Heart left ventricle (tissue), 16 donors: Measurements from ENCODE around the gene NEU3. TPM values are rescaled to one million over a fixed set of nuclear protein-coding genes. Genes with fewer than 3 reads are reported as not detected.
"Not testable (repeated sequence)": the region's sequence is repeated elsewhere in the genome, so short reads cannot be mapped to it uniquely, and the experiment has no call there.

ENCODE experiments used
- ATAC-seq, 4 donors: fragments of 200-7000 bp; cut with Tn5 transposase; one replicate each; pipeline ENCODE4 v1.9.1; 2020 to 2022; ENCODE audit warnings: moderate library complexity in 4 of 4, mild to moderate bottlenecking in 3 of 4, moderate number of reproducible peaks in 1 of 4
- DNase-seq, 5 donors: peaks; one replicate each; pipeline ENCODE4 v3.0.0-alpha.2; 2020
- H3K27ac ChIP-seq, 12 donors: fragments of 200-600 bp; sonication (generic) in 4 of 12; one replicate each; pipeline versions ENCODE4 v1.5.0 to v1.8.0; 2016 to 2022; ENCODE audit warnings: mild to moderate bottlenecking in 2 of 12
- H3K27me3 ChIP-seq, 9 donors: fragments of 200-600 bp; sonication (generic) in 2 of 9; one replicate each; pipeline versions ENCODE4 v1.5.1 to v1.8.0; 2016 to 2022; ENCODE audit warnings: mild to moderate bottlenecking in 3 of 9
- H3K36me3 ChIP-seq, 9 donors: fragments of 200-600 bp; sonication (generic) in 2 of 9; one replicate each; pipeline versions ENCODE4 v1.5.0 to v1.8.0; 2018 to 2022; ENCODE audit warnings: mild to moderate bottlenecking in 2 of 9
- H3K4me1 ChIP-seq, 12 donors: fragments of 200-600 bp; sonication (generic) in 4 of 12; one replicate each; pipeline versions ENCODE4 v1.5.0 to v1.8.0; 2016 to 2022; ENCODE audit warnings: mild to moderate bottlenecking in 3 of 12
- H3K4me3 ChIP-seq, 12 donors: fragments of 200-600 bp; sonication (generic) in 4 of 12; one replicate each; pipeline versions ENCODE4 v1.5.0 to v1.8.0; 2017 to 2022; ENCODE audit warnings: mild to moderate bottlenecking in 9 of 12, moderate library complexity in 4 of 12
- H3K9me3 ChIP-seq, 12 donors: fragments of 200-600 bp; sonication (generic) in 4 of 12; one replicate each; pipeline versions ENCODE4 v1.5.0 to v1.8.0; 2016 to 2022; ENCODE audit warnings: mild to moderate bottlenecking in 1 of 12
- POLR2A ChIP-seq, 2 donors: fragments of 450-650 bp; IDR thresholded peaks; one replicate each; pipeline ENCODE4 v1.6.1; 2017; ENCODE audit warnings: antibody characterized with exemption in 2 of 2, mild to moderate bottlenecking in 2 of 2, moderate library complexity in 2 of 2
- WGBS, 4 donors: extraction: QIAGEN DNeasy Blood & Tissue Kit in 2 of 4; methylation state at CpG; one replicate each; pipeline versions ENCODE4 v1.1.5 to v1.1.7; 2013 to 2018; 5-methylcytosine and 5-hydroxymethylcytosine counted together
- intact Hi-C, 10 donors: fragments of 100-400 bp; cut with DNase I; formaldehyde crosslinking; loops; one replicate each; pipeline versions ENCODE4 v1.11.1 to v1.14.2; 2022
- polyA plus RNA-seq, 2 donors: library from polyadenylated mRNA; stranded (reverse); fragments of 200-250 nt; gene quantifications; one replicate each; pipeline ENCODE4 v1.2.3, GENCODE V29; 2013
- total RNA-seq, 9 donors: library from RNA; depleted of rRNA in 2 of 9; stranded (reverse); fragments of >200 nt in 2 of 9; fragmentation: NEBNext Ultra II Directional in 3 of 9; extraction: Animal tissue kit (Norgen Biotek cat#: 25700) in 3 of 9; gene quantifications; one replicate each; pipeline versions ENCODE4 v1.1.0 to v1.2.4, GENCODE V29; 2016 to 2023
- TF ChIP-seq, protein P1 (sequence below), 12 donors: fragments of 200-600 bp; sonication (generic) in 4 of 12; IDR thresholded peaks; one replicate each; pipeline versions ENCODE4 v1.5.0 to v1.8.0; 2018 to 2022; ENCODE audit warnings: antibody characterized with exemption in 12 of 12, mild to moderate bottlenecking in 5 of 12
- donor health status: ischemic (EF 13 %, LVEDD 7.1; RV severe dilation, severe dysfunction).
- donor health status: healthy with polysubstance abuse.
- donor health status: DM: no; HTN: yes; CAD: no.
- donor health status: DM: no; HTN: no; CAD: no.
- donor health status: ischemic (EF 25% LVEDD 6.9; RV normal size, moderate dysfunction).
- donor health status: ischemic (EF 25% LVEDD 5.7; RV mildly dilated, moderate dysfunction).
- donor health status: healthy.
- donor health status: DM: yes; HTN: yes; CAD: no.
- donor health status: ischemic (EF 35%, LVEDD 5.7; RV mildly dilated, moderate dysfunction).
- donor health status: nonischemic (EF 11% LVEDD 7.7; RV severe dilation, severe dysfunction).
- donor health status: DM: yes; HTN: yes; CAD: no.
- donor health status: PGD.
- donor health status: ischemic (EF 29% LVEDD 5.4; RV normal size, mild dysfunction).
- donor health status: nonischemic (EF 23%, LVEDD 6.1; RV moderate dilation, normal function).

Gene NEU3
- total and polyA plus RNA-seq, 11 donors, result 5.1 to 16.6 (median 7.7) TPM

DNA sequence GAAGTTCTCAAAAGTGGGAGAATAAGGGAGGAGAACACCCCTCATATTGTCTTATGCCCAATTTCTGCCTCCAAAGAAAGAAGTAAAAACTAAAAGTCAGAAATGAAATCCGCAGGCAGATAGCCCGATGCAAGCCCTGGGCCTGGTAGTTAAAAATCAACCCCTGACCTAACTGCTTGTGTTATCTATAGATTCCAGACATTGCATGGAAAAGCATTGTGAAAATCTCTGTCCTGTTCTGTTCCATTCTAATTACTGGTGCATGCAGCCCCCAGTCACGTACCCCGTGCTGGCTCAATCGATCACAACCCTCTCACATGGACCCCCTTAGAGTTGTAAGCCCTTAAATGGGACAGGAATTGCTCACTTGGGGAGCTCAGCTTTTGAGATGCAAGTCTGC lies 57.9 kb downstream of the NEU3 start:
- intact Hi-C loops, H3K36me3 ChIP-seq, ATAC-seq, H3K4me1 ChIP-seq, H3K27me3 ChIP-seq, H3K27ac ChIP-seq, DNase-seq, H3K4me3 ChIP-seq: not testable (repeated sequence)
- WGBS, 4 donors, result 80 to 89% (median 85%) methylated on average over 5 of the region's 5 CpGs
- H3K9me3 ChIP-seq, result peaks cover 0 to 12% (median 0%) of the 10 kb centered on the region in 12 donors

DNA sequence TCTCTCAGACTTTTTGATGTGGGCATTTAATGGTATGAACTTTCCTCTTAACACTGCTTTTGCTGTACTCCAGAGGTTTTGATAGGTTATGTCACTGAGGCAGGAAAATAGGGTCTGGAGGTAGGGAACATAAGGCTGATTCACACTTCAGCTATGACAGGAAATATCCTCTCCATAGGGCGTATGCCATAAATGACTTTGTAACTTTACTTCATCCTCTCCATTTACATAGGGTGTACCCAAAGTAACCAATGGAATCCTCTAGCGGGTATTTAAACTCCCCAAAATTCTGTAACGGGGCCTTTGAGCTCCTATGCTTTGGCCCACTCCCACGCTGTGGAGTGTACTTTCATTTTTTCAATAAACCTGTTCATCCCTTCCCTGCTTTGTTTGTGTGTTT lies 58.5 kb downstream of the NEU3 start:
- H3K9me3 ChIP-seq, result peaks cover 0 to 17% (median under 1%) of the 10 kb centered on the region in 12 donors
- DNase-seq, result no peak
- WGBS, 4 donors, result 84 to 92% (median 89%) methylated on average over 4 of the region's 4 CpGs
- TF ChIP-seq POLR2A (IDR thresholded peaks at IDR 0.05), result no peak
- TF ChIP-seq, protein P1, sequence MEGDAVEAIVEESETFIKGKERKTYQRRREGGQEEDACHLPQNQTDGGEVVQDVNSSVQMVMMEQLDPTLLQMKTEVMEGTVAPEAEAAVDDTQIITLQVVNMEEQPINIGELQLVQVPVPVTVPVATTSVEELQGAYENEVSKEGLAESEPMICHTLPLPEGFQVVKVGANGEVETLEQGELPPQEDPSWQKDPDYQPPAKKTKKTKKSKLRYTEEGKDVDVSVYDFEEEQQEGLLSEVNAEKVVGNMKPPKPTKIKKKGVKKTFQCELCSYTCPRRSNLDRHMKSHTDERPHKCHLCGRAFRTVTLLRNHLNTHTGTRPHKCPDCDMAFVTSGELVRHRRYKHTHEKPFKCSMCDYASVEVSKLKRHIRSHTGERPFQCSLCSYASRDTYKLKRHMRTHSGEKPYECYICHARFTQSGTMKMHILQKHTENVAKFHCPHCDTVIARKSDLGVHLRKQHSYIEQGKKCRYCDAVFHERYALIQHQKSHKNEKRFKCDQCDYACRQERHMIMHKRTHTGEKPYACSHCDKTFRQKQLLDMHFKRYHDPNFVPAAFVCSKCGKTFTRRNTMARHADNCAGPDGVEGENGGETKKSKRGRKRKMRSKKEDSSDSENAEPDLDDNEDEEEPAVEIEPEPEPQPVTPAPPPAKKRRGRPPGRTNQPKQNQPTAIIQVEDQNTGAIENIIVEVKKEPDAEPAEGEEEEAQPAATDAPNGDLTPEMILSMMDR (IDR thresholded peaks at IDR 0.05), result no peak
- no peak overlapping the region for H3K4me3 ChIP-seq
- no peaks in the 10 kb centered on the region for H3K4me1 ChIP-seq
- H3K36me3 ChIP-seq, result no peaks in the 10 kb centered on the region
- H3K27me3 ChIP-seq, result no peaks in the 10 kb centered on the region
- intact Hi-C loops, result no loop called here
- H3K27ac ChIP-seq, result no peak overlapping the region
- no peak for ATAC-seq

DNA sequence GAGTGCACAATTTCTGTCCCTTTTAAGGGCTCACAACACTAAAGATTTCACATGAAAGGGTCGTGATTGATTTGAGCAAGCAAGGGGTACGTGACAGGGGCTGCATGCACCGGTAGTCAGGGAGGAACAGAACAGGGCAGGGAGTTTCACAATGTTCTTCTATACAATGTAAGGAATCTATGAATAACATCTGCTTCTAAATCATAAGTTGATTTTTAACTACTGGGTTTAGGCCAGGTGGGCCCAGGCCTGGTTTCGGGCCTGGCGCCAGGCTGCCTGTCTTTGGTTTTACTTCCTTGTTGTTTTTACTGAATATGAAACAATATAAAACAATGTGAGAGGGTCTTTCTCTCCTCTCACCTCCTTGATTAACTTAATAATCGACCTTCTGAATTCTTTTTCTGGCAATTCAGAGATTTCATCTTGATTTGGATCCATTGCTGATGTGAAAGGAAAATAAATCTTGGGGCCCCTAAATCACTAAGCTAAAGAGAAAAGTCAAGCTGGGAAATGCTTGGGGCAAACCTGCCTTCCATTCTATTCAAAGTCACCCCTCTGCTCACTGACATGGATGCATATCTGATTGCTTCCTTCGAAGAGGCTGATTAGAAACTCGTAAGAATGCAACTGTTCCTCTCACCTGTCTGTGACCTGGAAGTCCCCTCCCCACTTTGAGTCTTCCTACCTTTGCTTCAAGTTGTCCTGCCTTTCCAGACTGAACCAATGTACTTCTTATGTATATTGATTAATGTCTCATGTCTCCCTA lies 61.0 kb downstream of the NEU3 start:
- intact Hi-C loops, H3K4me1 ChIP-seq: not testable (repeated sequence)
- 68 to 82% (median 80%) methylated on average over 8 of the region's 8 CpGs for WGBS, 4 donors

DNA sequence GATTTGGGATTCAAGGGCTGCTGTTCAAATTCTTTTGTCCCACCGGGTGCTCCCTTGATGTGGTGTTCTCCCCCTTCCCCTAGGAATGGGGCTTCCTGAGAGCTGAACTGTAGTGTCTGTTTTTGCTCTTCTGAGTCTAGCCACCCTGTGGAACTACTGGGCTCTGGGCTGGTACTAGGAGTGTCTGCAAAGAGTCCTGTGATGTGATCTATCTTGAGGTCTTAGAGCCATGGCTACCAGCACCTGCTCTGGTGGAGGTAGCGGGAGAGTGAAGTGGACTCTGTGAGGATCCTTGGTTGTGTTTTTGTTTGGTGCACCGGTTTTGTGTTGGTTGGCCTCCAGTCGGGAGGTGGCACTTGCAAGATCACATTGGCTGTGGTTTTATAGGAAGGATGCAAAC lies 61.8 kb downstream of the NEU3 start:
- intact Hi-C loops, result no loop called here
- Histone ChIP-seq H3K27ac (no peak overlapping the region), H3K4me3 (no peak overlapping the region), H3K9me3 (peaks cover 0 to 30% (median 10%) of the 10 kb centered on the region in 12 donors), H3K27me3 (no peaks in the 10 kb centered on the region), H3K36me3 (no peaks in the 10 kb centered on the region), H3K4me1 (no peaks in the 10 kb centered on the region)
- WGBS, 4 donors, result 85 to 92% (median 89%) methylated on average over 4 of the region's 4 CpGs
- TF ChIP-seq, protein P1 (IDR thresholded peaks at IDR 0.05), result no peak
- TF ChIP-seq POLR2A (IDR thresholded peaks at IDR 0.05), result no peak
- DNase-seq (no peak), ATAC-seq (no peak)

More for the DNA sequence above, 61.0 kb downstream of the NEU3 start:
- not testable (repeated sequence) for H3K27ac ChIP-seq, ATAC-seq, H3K36me3 ChIP-seq, DNase-seq, H3K27me3 ChIP-seq, H3K4me3 ChIP-seq
- peaks cover 0 to 30% (median 10%) of the 10 kb centered on the region in 12 donors for H3K9me3 ChIP-seq

GRCh38 chr11:75051043-75051442 lies 62.3 kb downstream of the NEU3 start:
- no peak overlapping the region for H3K4me3 ChIP-seq
- TF ChIP-seq POLR2A (IDR thresholded peaks at IDR 0.05), result no peak
- TF ChIP-seq, protein P1 (IDR thresholded peaks at IDR 0.05), result no peak
- ATAC-seq (no peak), DNase-seq (no peak)
- H3K9me3 ChIP-seq, result peaks cover 0 to 30% (median 10%) of the 10 kb centered on the region in 12 donors
- 78 to 87% (median 83%) methylated on average over 2 to 5 of the region's 5 CpGs for WGBS, 4 donors
- intact Hi-C loops, result no loop called here
- H3K27me3 ChIP-seq, result no peaks in the 10 kb centered on the region
- no peaks in the 10 kb centered on the region for H3K4me1 ChIP-seq
- no peaks in the 10 kb centered on the region for H3K36me3 ChIP-seq
- no peak overlapping the region for H3K27ac ChIP-seq
